MM.1S (cell line): ENCODE measurements around the gene IL36B.

Experiments
- DNase-seq: peaks from one replicate; pipeline ENCODE4 v3.0.0-alpha.2; 2015
- H2AFZ ChIP-seq: fragments of 300-600 bp; sonication (generic); 2 replicates; pipeline ENCODE4 v1.6.0; 2016; ENCODE audit warnings: antibody characterized with exemption, low read length
- H3F3A ChIP-seq: fragments of 300-600 bp; sonication (generic); 2 replicates; pipeline ENCODE4 v1.6.1; 2016; ENCODE audit warnings: mild to moderate bottlenecking, antibody characterized with exemption, low read length, moderate library complexity, mixed read lengths; ENCODE audit not compliant: insufficient read depth
- H3K27ac ChIP-seq: fragments of 300-600 bp; sonication (generic); 2 replicates; pipeline ENCODE4 v1.5.1; 2016; ENCODE audit warnings: mild to moderate bottlenecking, low read length
- H3K27me3 ChIP-seq: fragments of 300-600 bp; sonication (generic); replicated peaks from 2 replicates; pipeline ENCODE4 v1.6.0; 2016; ENCODE audit warnings: low read length; ENCODE audit not compliant: insufficient read depth
- H3K36me3 ChIP-seq: fragments of 300-600 bp; sonication (generic); replicated peaks from 2 replicates; pipeline ENCODE4 v1.6.1; 2016; ENCODE audit warnings: mild to moderate bottlenecking, low read length, mixed read lengths; ENCODE audit not compliant: insufficient read depth
- H3K4me1 ChIP-seq: fragments of 300-600 bp; sonication (generic); 2 replicates; pipeline ENCODE4 v1.6.1; 2016; ENCODE audit warnings: low read length, mixed read lengths
- H3K4me2 ChIP-seq: fragments of 300-600 bp; sonication (generic); 2 replicates; pipeline ENCODE4 v1.6.0; 2016; ENCODE audit warnings: low read depth, low read length
- H3K4me3 ChIP-seq: fragments of 300-600 bp; sonication (generic); 2 replicates; pipeline ENCODE4 v1.5.1; 2016; ENCODE audit warnings: low read length, mixed read lengths
- H3K79me2 ChIP-seq: fragments of 300-600 bp; sonication (generic); 2 replicates; pipeline ENCODE4 v1.6.1; 2016; ENCODE audit warnings: mixed run types, low read length, mixed read lengths
- H3K9ac ChIP-seq: fragments of 300-600 bp; sonication (generic); 2 replicates; pipeline ENCODE4 v1.6.1; 2016; ENCODE audit warnings: low read length, mixed read lengths
- H3K9me2 ChIP-seq: fragments of 300-600 bp; sonication (generic); replicated peaks from 2 replicates; pipeline ENCODE4 v1.6.1; 2016; ENCODE audit warnings: mild to moderate bottlenecking, low read length, mixed read lengths; ENCODE audit not compliant: insufficient read depth
- H3K9me3 ChIP-seq: fragments of 300-600 bp; sonication (generic); replicated peaks from 2 replicates; pipeline ENCODE4 v1.6.1; 2016; ENCODE audit warnings: mild to moderate bottlenecking, low read length, mixed read lengths; ENCODE audit not compliant: insufficient read depth
- H4K20me1 ChIP-seq: fragments of 300-600 bp; sonication (generic); 2 replicates; pipeline ENCODE4 v1.6.1; 2016; ENCODE audit warnings: mild to moderate bottlenecking, low read length, moderate library complexity, mixed read lengths; ENCODE audit not compliant: insufficient read depth
- EZH2 ChIP-seq: fragments of 300-600 bp; sonication (generic); optimal IDR thresholded peaks from 2 replicates; pipeline ENCODE3; 2017; ENCODE audit warnings: low read depth, mild to moderate bottlenecking, antibody characterized with exemption, low read length, mixed read lengths
- EZH2phosphoT487 ChIP-seq: fragments of 300-600 bp; sonication (generic); IDR thresholded peaks from 2 replicates; pipeline ENCODE4 v1.6.1; 2018; ENCODE audit warnings: antibody characterized with exemption, low read length
- TF ChIP-seq, protein P1 (sequence below): fragments of 300-600 bp; sonication (generic); IDR thresholded peaks from 2 replicates; pipeline ENCODE4 v1.5.1; 2016; ENCODE audit warnings: antibody characterized with exemption, low read length, mixed read lengths

Gene IL36B

DNA sequence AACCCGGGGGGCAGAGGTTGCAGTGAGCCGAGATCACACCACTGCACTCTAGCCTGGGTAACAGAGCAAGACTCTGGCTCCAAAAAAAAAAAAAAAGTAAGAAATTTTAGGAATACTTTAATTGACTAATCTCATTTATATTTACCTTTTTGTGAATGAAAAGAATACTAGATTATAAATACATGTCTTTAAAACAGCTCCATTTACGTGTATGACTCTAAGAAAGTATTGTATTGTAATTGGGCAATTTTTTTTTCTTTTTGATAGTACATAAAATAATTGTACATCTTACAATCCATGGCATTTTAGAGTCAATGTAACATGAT, 39.4 kb downstream of the IL36B start:
- Histone ChIP-seq H3K4me2 (no peak overlapping the region), H2AFZ (no peak overlapping the region), H3K4me3 (no peak overlapping the region), H3K27ac (no peak overlapping the region), H3K27me3 (no peaks in the 10 kb centered on the region), H4K20me1 (no peaks in the 10 kb centered on the region), H3K36me3 (no peaks in the 10 kb centered on the region), H3K79me2 (no peaks in the 10 kb centered on the region), H3F3A (peaks cover 10% of the 10 kb centered on the region; the same call in 1 of the 2 replicates), H3K9me3 (no peaks in the 10 kb centered on the region), H3K9ac (no peak overlapping the region), H3K4me1 (peaks cover 21% of the 10 kb centered on the region), H3K9me2 (0 out of 2 replicates have a peak, but pooled peaks cover 3% of the 10 kb centered on the region)
- TF ChIP-seq EZH2phosphoT487 (no peak), EZH2 (no peak)
- TF ChIP-seq, protein P1, sequence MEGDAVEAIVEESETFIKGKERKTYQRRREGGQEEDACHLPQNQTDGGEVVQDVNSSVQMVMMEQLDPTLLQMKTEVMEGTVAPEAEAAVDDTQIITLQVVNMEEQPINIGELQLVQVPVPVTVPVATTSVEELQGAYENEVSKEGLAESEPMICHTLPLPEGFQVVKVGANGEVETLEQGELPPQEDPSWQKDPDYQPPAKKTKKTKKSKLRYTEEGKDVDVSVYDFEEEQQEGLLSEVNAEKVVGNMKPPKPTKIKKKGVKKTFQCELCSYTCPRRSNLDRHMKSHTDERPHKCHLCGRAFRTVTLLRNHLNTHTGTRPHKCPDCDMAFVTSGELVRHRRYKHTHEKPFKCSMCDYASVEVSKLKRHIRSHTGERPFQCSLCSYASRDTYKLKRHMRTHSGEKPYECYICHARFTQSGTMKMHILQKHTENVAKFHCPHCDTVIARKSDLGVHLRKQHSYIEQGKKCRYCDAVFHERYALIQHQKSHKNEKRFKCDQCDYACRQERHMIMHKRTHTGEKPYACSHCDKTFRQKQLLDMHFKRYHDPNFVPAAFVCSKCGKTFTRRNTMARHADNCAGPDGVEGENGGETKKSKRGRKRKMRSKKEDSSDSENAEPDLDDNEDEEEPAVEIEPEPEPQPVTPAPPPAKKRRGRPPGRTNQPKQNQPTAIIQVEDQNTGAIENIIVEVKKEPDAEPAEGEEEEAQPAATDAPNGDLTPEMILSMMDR, result no peak
- DNase-seq, result no peak

DNA sequence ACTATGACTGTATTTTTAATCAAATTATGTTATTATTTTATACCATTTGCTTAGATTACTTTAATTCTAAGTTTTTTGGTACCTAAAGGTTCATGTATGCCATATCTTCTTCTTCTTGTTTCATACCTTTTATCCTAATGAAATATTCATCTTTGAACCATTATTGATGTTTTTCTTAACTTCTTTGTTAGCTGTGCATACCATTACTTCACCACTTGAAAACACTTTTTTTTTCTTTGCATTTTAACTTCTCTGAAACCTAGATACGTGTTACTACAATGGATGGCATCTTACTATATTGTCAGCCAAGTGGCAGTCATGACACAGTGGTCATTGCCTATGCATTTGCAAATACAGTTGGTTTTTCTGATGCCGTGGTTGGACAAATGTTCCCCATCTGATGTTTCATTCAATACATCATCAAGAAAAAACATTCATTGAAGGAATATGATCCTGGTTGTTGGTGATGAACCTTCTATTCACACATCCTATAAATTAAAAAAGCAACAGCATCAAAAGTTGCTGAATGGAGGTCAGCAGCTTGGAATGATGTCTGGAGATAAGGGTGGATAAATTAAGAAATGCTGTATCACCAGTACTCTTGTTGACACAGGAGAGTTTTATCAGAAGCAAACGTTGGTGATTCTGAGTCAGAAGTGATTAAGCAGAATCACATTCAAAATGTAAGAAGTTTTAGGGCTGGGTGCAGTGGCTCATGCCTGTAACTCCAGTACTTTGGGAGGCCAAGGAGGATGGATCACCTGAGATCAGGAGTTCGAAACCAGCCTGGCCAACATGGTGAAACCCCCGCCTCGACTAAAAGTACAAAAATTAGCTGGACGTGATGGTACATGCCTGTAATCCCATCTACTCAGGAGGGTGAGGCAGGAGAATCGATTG, 40.0 kb downstream of the IL36B start:
- Histone ChIP-seq H3K4me2 (no peak overlapping the region), H3K4me1 (peaks cover 21% of the 10 kb centered on the region), H3K27ac (no peak overlapping the region), H4K20me1 (no peaks in the 10 kb centered on the region), H3F3A (peaks cover 10% of the 10 kb centered on the region; the same call in 1 of the 2 replicates), H3K79me2 (no peaks in the 10 kb centered on the region), H3K9me2 (0 out of 2 replicates have a peak, but pooled peaks cover 3% of the 10 kb centered on the region), H3K9me3 (no peaks in the 10 kb centered on the region), H3K27me3 (no peaks in the 10 kb centered on the region), H3K9ac (no peak overlapping the region), H2AFZ (no peak overlapping the region), H3K4me3 (no peak overlapping the region), H3K36me3 (no peaks in the 10 kb centered on the region)
- TF ChIP-seq, protein P1, result no peak
- DNase-seq, result no peak

DNA sequence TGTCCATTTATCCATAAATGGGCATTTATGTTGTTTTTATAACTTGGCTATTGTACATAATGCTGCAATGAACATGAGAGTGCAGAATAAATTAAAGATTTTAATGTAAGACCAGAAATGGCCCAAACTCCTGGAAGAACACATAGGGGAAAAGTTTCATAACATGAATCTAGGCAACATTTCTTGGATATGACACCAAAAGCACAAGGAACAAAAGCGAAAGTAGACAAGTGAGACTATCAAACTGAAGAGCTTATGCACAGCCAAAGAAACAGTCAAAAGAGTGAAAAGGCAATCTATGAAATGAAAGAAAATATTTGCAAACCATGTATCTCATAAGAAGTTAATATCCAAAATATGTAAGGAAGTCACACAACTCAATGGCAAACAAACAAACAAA, 41.6 kb downstream of the IL36B start:
- H2AFZ ChIP-seq, result no peak overlapping the region
- DNase-seq, result no peak
- no peaks in the 10 kb centered on the region for H4K20me1 ChIP-seq
- TF ChIP-seq EZH2, result no peak
- TF ChIP-seq, protein P1, result no peak
- TF ChIP-seq EZH2phosphoT487, result no peak
- no peak overlapping the region for H3K27ac ChIP-seq
- H3K4me1 ChIP-seq, result peaks cover 21% of the 10 kb centered on the region
- H3K9me2 ChIP-seq, result no peaks in the 10 kb centered on the region
- no peak overlapping the region for H3K4me2 ChIP-seq
- H3K79me2 ChIP-seq, result no peaks in the 10 kb centered on the region
- H3K4me3 ChIP-seq, result no peak overlapping the region
- no peaks in the 10 kb centered on the region for H3K27me3 ChIP-seq
- no peaks in the 10 kb centered on the region for H3K36me3 ChIP-seq
- H3K9me3 ChIP-seq, result no peaks in the 10 kb centered on the region
- H3F3A ChIP-seq, result peaks cover 10% of the 10 kb centered on the region; the same call in 1 of the 2 replicates
- H3K9ac ChIP-seq, result no peak overlapping the region
